K562 (cell line): ENCODE results near the gene ERCC1. TPM values are rescaled to one million over a fixed set of nuclear protein-coding genes. Genes with fewer than 3 reads are reported as not detected.
A peak's percentile ranks its signal among the peaks of the same experiment; 100 is the strongest.

Source experiments
- ATAC-seq: fragments of 200-7000 bp; cut with Tn5 transposase; 3 replicates; pipeline ENCODE4 v1.9.1; 2020; ENCODE audit warnings: moderate library complexity
- BruUV-seq: library from RNA; stranded (reverse); fragments of 400-500 nt; replicated peaks from 2 replicates; lab custom pipeline; 2021; lab: Mats Ljungman, UMichigan
- CTCF ChIA-PET: fragments of 300-600 bp; formaldehyde crosslinking; extraction: SDS; loops from one replicate; lab custom pipeline; 2021; ENCODE audit warnings: low intra/inter-chr PET ratio; lab: Yijun Ruan, JAX
- POLR2A ChIA-PET: fragments of 300-600, 350-650 bp; sonication (Branson Sonifier 250); formaldehyde crosslinking; extraction: SDS; loops from one replicate; lab custom pipeline; 2021; ENCODE audit warnings: antibody characterized with exemption, inconsistent platforms; lab: Yijun Ruan, JAX
- DNase-seq, 4 experiments: peaks; one replicate each; pipeline versions ENCODE4 v3.0.0 to v3.0.0-alpha.2; 2011 to 2018; ENCODE audit warnings: low spot score in 3 of 4, mixed read lengths in 3 of 4; ENCODE audit errors: extremely low read depth in 1 of 4
- FAIRE-seq: peaks from 2 replicates; lab custom pipeline; 2011; peaks lifted over from hg19 to GRCh38; lab: Jason Lieb, UNC
- H2AFZ ChIP-seq: 2 replicates; pipeline ENCODE4 v1.6.0; 2011; ENCODE audit warnings: low read depth, low read length, control low read depth, inconsistent platforms
- H3K27ac ChIP-seq: fragments of 200-600 bp; 3 replicates; pipeline ENCODE4 v1.8.0; 2011; ENCODE audit warnings: low read depth, mild to moderate bottlenecking, control low read depth, inconsistent platforms, low read length, moderate library complexity, mixed read lengths; ENCODE audit errors: extremely low read depth
- H3K27me3 ChIP-seq, 2 experiments: fragments of 300-600 bp in 1 of 2; 2 replicates in 1 of 2; 3 replicates in 1 of 2; pipeline versions ENCODE4 v1.6.0 to v1.8.0; 2011; ENCODE audit warnings: inconsistent platforms in 2 of 2, low read length in 2 of 2, mild to moderate bottlenecking in 1 of 2, mixed read lengths in 1 of 2, moderate library complexity in 1 of 2; ENCODE audit not compliant: control insufficient read depth in 2 of 2, insufficient read depth in 2 of 2
- H3K36me3 ChIP-seq: fragments of 300-600 bp; 3 replicates; pipeline ENCODE4 v1.8.0; 2011; ENCODE audit warnings: mild to moderate bottlenecking, low read length, inconsistent platforms; ENCODE audit not compliant: control insufficient read depth, insufficient read depth
- H3K4me1 ChIP-seq, 2 experiments: fragments of 200-600 bp in 1 of 2; replicated peaks in 1 of 2; 2 replicates in 1 of 2; 3 replicates in 1 of 2; pipeline versions ENCODE4 v1.5.1 to v1.8.0; 2011; ENCODE audit warnings: inconsistent platforms in 2 of 2, low read length in 2 of 2, mild to moderate bottlenecking in 1 of 2, mixed read lengths in 1 of 2, moderate library complexity in 1 of 2; ENCODE audit not compliant: control insufficient read depth in 2 of 2, insufficient read depth in 2 of 2
- H3K4me2 ChIP-seq: 2 replicates; pipeline ENCODE4 v1.6.1; 2011; ENCODE audit warnings: low read length, control low read depth, inconsistent platforms, mixed read lengths; ENCODE audit not compliant: insufficient read depth
- H3K4me3 ChIP-seq: fragments of 200-600 bp; sonication (generic), shearing (Covaris generic); 2 replicates; pipeline ENCODE4 v1.5.1; 2016; ENCODE audit warnings: control low read depth, inconsistent platforms
- H3K79me2 ChIP-seq: fragments of 200-600 bp; 3 replicates; pipeline ENCODE4 v1.8.0; 2011; ENCODE audit warnings: low read length, inconsistent platforms; ENCODE audit not compliant: control insufficient read depth, insufficient read depth
- H3K9ac ChIP-seq, 2 experiments: 2 replicates each; pipeline versions ENCODE4 v1.6.0 to v1.6.1; 2011; ENCODE audit warnings: low read depth in 2 of 2, low read length in 2 of 2, control low read depth in 1 of 2, inconsistent platforms in 1 of 2, mild to moderate bottlenecking in 1 of 2, mixed read lengths in 1 of 2; ENCODE audit not compliant: insufficient read depth in 1 of 2
- H3K9me1 ChIP-seq: one replicate; pipeline ENCODE4 v1.6.0; 2011; ENCODE audit warnings: inconsistent platforms, mild to moderate bottlenecking, low read length, moderate library complexity; ENCODE audit not compliant: control insufficient read depth, insufficient read depth
- H3K9me3 ChIP-seq: replicated peaks from 2 replicates; pipeline ENCODE4 v1.5.1; 2011; ENCODE audit warnings: low read depth, low read length, inconsistent platforms; ENCODE audit not compliant: control insufficient read depth, insufficient read depth
- H4K20me1 ChIP-seq: replicated peaks from 2 replicates; pipeline ENCODE4 v1.6.1; 2011; ENCODE audit warnings: low read length, inconsistent platforms, mixed read lengths; ENCODE audit not compliant: control insufficient read depth, insufficient read depth
- AFF4 ChIP-seq: sonication (generic); formaldehyde crosslinking; IDR thresholded peaks from 2 replicates; pipeline ENCODE4 v1.8.0; 2023; ENCODE audit warnings: mild to moderate bottlenecking, missing genetic modification reagents
- ARID1B ChIP-seq: fragments of 450-650 bp; IDR thresholded peaks from 2 replicates; pipeline ENCODE4 v1.6.1; 2016; ENCODE audit warnings: antibody characterized with exemption, mild to moderate bottlenecking, inconsistent platforms
- BRD4 ChIP-seq: fragments of 200-600 bp; sonication (generic); IDR thresholded peaks from 2 replicates; pipeline ENCODE4 v1.6.1; 2017; ENCODE audit warnings: inconsistent platforms
- CBX1 ChIP-seq: sonication (generic); IDR thresholded peaks from 2 replicates; pipeline ENCODE4 v1.6.1; 2016; ENCODE audit warnings: antibody characterized with exemption, low read depth, mild to moderate bottlenecking
- EGR1 ChIP-seq: fragments of 450-650 bp; conservative IDR thresholded peaks from 2 replicates; pipeline ENCODE4 v1.6.1; 2017; ENCODE audit warnings: mild to moderate bottlenecking
- ELF1 ChIP-seq: fragments of 200-800 bp; sonication (Bioruptor generic); IDR thresholded peaks from 2 replicates; pipeline ENCODE4 v1.6.1; 2016; ENCODE audit warnings: missing genetic modification characterization, missing compliant biosample characterization
- PHF8 ChIP-seq: fragments of 200-600 bp; sonication (generic); IDR thresholded peaks from 2 replicates; pipeline ENCODE4 v1.6.1; 2012; ENCODE audit warnings: mixed run types, mild to moderate bottlenecking, inconsistent platforms, low read length, moderate library complexity, borderline replicate concordance
- RBM14 ChIP-seq: fragments of 200-400 bp; formaldehyde crosslinking; IDR thresholded peaks from 2 replicates; pipeline ENCODE4 v1.6.1; 2018; ENCODE audit warnings: low read depth, mild to moderate bottlenecking, low read length, moderate library complexity, borderline replicate concordance; ENCODE audit not compliant: insufficient read depth
- SMC3 ChIP-seq: conservative IDR thresholded peaks from 2 replicates; pipeline ENCODE4 v1.6.1; 2011; ENCODE audit warnings: low read depth, low read length, improper control_type of control experiment; ENCODE audit not compliant: insufficient read depth
- TCF3 ChIP-seq: sonication (generic); formaldehyde crosslinking; IDR thresholded peaks from 2 replicates; pipeline ENCODE4 v1.4.0; 2020; ENCODE audit warnings: mild to moderate bottlenecking, missing genetic modification reagents
- ZKSCAN8 ChIP-seq: fragments of 200-800 bp; sonication (Bioruptor generic); IDR thresholded peaks from 2 replicates; pipeline ENCODE4 v1.6.1; 2016; ENCODE audit warnings: missing genetic modification characterization, missing compliant biosample characterization
- ZNF655 ChIP-seq: fragments of 250-450 bp; sonication (Bioruptor Pico); IDR thresholded peaks from 2 replicates; pipeline ENCODE4 v1.5.0; 2021
- WGBS: fragments of 100-300 bp; shearing (Covaris generic); methylation state at CpG from one replicate; pipeline ENCODE4 v1.1.6; 2016; ENCODE audit warnings: low coverage, mixed read lengths; ENCODE audit not compliant: insufficient coverage; ENCODE audit errors: missing lambda C conversion rate; 5-methylcytosine and 5-hydroxymethylcytosine counted together
- in situ Hi-C: fragments of 300-500 bp; cut with MboI; formaldehyde crosslinking; loops from 4 replicates; pipeline ENCODE4 v1.15.0; 2018; ENCODE audit warnings: inconsistent platforms, mixed read lengths
- intact Hi-C: fragments of 100-400 bp; cut with micrococcal nuclease; formaldehyde crosslinking; loops from 2 replicates; pipeline ENCODE4 v1.14.2; 2022
- polyA plus RNA-seq, 8 experiments: library from polyadenylated mRNA; depleted of rRNA in 4 of 8; stranded (reverse) in 5 of 8; unstranded in 3 of 8; fragments of >200 nt; fragmentation: Nextera tagmentation in 2 of 8; fragmentation: Illumina TruSeq in 1 of 8; extraction: Ambion mirVana in 2 of 8; extraction: Trizol in 1 of 8; gene quantifications; 2 replicates each; pipeline versions ENCODE4 v1.2.1 to v1.2.3, GENCODE V29; 2011 to 2014; ENCODE audit warnings: inconsistent platforms in 1 of 8, missing spikeins in 1 of 8
- total RNA-seq, 7 experiments: library from RNA; depleted of rRNA in 6 of 7; stranded (reverse); fragments of >200 nt in 6 of 7; fragmentation: Illumina TruSeq in 2 of 7; extraction: Trizol in 2 of 7; gene quantifications; 2 replicates each; pipeline versions ENCODE4 v1.2.1 to v1.2.3, GENCODE V29; 2011 to 2021; ENCODE audit warnings: low replicate concordance in 1 of 7

Gene ERCC1
- total and polyA plus RNA-seq, 9 of the 15 experiments (the other 6 are each of a cell fraction or from before 2014, with no cell fraction given) = 9.3 to 92.6 (median 60.0) TPM

- TF ChIP-seq PHF8 = peak; percentile 55; the same call in 1 of the 2 replicates
- peak; percentile 63 for TF ChIP-seq ARID1B
- TF ChIP-seq ELF1 (tag) = peak; percentile 20; the same call in 1 of the 2 replicates
- TF ChIP-seq BRD4 = peak; percentile 70; the same call in 1 of the 2 replicates
- TF ChIP-seq, all 486 proteins: peak for 124
Measured at GRCh38 chr19:45405435-45406225, 18.1 kb downstream of the ERCC1 start (continued).

- peak; percentile 73 for ATAC-seq
- WGBS = 3% methylated on average over 45 of the region's 46 CpGs
- Histone ChIP-seq H3K27me3 (no peaks in the 10 kb centered on the region), H4K20me1 (no peaks in the 10 kb centered on the region), H3K9me3 (no peaks in the 10 kb centered on the region), H3K27ac (peak within 1 kb of the TSS; percentile 98), H3K4me1 (peaks cover 22 to 64% of the 10 kb centered on the region in 2 experiments; a peak in 4 of 5 replicates), H3K9me1 (no peaks in the 10 kb centered on the region), H2AFZ (peak within 1 kb of the TSS; percentile 99), H3K79me2 (peaks cover 47% of the 10 kb centered on the region), H3K36me3 (peaks cover 17% of the 10 kb centered on the region; the same call in 2 of the 3 replicates), H3K4me3 (peak within 1 kb of the TSS; percentile 78), H3K9ac (peak within 1 kb of the TSS; percentile 96 to 97), H3K4me2 (peak within 1 kb of the TSS; percentile 91)
- in situ Hi-C loops (no loop called here), intact Hi-C loops (loop anchor here (2.0 kb wide), 2 partner anchors 20 to 34 kb away; partner anchors contain the start of gene ERCC2)
- FAIRE-seq = no peak
- peak; percentile 76 to 92 (median 82) for DNase-seq
- ChIA-PET POLR2A (interaction anchor here (0.6 to 3.6 kb wide), 8 partner anchors 11 to 425 kb away, joined by 3 to 14 read pairs (median 3); partner anchors contain the start of gene FOSB), CTCF (interaction anchor here (0.5 to 4.0 kb wide), 2 partner anchors 28 to 74 kb away, joined by 3 to 16 read pairs; no protein-coding TSS in a partner anchor)
- no TSS peak for BruUV-seq
- TF ChIP-seq ZNF655 (CRISPR knock-in tag) (no peak), SMC3 (no peak), ZKSCAN8 (no peak), CBX1 (peak; percentile 27; the same call in 1 of the 2 replicates), EGR1 (no peak), AFF4 (CRISPR knock-in tag) (0 out of 2 replicates have a peak, but pooled peaks have one; percentile 18), TCF3 (CRISPR knock-in tag) (no peak), RBM14 (no peak)
Measured at GRCh38 chr19:45404557-45405434, 18.9 kb downstream of the ERCC1 start, which contains the start of gene PPP1R13L. Gene PPP1R13L, minus strand, starts transcription at chr19:45405069. Its CDS starts 6,751 bp downstream, at chr19:45398318.
